Stimulated activated CD4-positive, alpha-beta T cell treated with anti-CD3 and anti-CD28 coated beads, Interleukin-15, amount 100 ng/mL, for 1 hour (primary cell): ENCODE measurements around the gene IGDCC3.
"Not testable (repeated sequence)": the region's sequence is repeated elsewhere in the genome, so short reads cannot be mapped to it uniquely, and the experiment has no call there.

ENCODE experiments used
- DNase-seq, 2 donors: peaks; one replicate each; pipeline ENCODE4 v3.0.0-alpha.2; 2020; ENCODE audit warnings: low read depth in 1 of 2, low spot score in 1 of 2

The IGDCC3 gene

GRCh38 chr15:65406424-65407000, 28.7 kb upstream of the IGDCC3 start:
- DNase-seq, result no peak

DNA sequence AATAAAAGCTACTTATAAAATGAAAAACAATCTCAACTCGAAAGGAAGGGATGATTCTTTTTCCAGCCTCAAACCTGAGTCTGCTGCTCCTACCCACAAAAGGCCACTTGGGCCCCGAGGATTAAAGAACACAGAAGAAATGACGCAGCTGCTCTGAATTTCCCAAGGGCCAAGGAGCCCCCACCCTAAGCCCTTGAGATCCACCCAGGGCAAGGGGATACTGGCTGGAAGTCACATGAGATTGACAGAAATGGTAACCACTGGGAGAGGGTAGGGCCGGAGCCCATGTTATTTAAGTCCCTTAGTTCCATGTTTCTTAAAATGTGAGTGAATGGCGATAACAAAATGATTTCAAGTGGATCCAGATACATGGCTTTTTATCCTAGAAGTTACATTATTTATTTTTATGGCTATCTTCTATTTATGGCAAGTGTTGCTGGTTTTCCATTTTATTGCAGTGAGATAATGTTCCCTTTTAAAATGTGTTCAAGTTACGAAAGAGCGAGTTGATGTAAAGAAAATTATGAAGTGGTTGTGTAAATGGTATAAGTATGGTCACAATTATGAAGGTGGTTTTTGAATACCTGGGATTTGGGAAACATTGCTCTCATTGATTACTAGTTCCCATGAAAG, 28.1 kb upstream of the IGDCC3 start:
- no peak for DNase-seq

DNA sequence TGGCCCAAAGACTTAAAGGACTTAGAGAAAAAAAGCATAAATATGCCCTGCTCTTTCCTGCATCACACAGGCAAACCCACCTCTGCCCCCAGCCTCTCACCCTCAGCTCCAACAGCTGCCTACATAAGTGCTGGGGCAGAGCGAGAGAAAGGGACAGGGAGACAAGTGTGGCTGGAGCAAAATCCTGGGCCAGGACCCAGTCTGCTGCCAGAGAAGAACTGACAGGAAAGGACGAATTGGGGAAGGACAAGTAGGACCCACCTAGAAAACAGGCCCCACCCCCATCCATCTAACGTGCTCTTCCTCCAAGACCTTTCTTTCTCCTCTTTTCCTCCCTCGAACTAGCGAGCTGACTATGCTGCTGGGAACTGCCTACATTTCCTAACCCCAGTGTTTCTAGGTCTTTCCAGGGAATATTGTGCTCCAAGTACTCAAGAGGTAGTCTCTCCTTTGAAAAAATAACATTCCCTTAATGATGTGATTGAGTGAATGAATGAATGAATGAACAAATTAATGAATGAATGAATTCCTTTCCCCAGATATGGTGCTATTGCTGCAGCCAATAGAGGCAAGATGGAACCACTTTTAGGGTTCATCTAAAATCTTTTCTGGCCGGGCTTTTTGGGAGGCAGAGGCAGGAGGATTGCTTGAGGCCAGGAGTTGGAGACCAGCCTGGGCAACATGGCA, 26.5 kb upstream of the IGDCC3 start:
- DNase-seq, result no peak

DNA sequence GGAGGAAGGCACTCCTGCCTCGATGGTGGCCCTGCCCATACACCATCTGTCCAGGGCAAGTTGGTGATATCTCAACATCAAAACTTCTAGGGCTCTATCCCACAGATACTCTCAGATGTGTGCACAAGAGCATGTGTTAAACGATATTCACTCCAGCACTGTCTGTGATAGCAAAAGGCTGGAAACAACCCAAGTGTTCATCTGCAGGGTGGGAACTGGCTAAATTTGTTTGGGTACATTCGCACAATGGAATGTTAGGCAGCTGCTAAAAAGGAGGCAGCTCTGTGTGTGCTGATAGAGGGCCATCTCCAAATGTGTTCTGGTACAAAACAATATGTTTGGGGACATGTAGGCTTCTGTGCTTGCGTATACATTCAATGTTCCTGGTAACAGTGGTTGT, 25.2 kb upstream of the IGDCC3 start:
- DNase-seq, result no peak

DNA sequence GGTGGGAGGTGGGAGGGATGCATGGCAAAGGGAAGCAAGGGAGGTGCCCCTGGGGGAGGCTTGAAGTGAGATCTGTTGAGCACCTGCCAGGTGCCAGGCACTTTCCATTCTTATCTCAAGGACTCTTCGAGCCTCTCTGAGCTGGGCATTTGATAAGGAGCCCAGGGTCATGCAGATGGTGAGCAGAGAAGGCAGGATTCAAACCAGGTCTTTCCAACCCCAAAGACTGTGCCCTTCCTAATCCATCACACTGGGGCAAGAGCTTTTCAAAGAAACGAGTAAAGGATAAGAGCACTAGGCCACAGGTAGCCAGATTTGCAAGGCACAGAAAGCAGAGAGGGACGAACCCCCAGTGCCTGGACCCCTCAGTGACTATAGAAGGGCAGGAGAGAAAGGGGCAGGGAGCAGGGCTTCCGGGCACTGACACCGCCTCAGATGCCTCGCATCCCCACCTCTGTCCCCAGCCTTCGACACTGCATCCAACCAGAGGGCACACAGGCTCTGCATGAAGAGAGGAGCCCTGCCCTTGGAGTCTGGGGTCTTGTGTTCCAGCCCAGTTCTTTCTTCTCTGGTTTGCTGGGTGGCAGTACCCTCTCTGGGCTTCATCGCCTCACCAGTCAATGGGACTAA, 23.9 kb upstream of the IGDCC3 start:
- no peak for DNase-seq

DNA sequence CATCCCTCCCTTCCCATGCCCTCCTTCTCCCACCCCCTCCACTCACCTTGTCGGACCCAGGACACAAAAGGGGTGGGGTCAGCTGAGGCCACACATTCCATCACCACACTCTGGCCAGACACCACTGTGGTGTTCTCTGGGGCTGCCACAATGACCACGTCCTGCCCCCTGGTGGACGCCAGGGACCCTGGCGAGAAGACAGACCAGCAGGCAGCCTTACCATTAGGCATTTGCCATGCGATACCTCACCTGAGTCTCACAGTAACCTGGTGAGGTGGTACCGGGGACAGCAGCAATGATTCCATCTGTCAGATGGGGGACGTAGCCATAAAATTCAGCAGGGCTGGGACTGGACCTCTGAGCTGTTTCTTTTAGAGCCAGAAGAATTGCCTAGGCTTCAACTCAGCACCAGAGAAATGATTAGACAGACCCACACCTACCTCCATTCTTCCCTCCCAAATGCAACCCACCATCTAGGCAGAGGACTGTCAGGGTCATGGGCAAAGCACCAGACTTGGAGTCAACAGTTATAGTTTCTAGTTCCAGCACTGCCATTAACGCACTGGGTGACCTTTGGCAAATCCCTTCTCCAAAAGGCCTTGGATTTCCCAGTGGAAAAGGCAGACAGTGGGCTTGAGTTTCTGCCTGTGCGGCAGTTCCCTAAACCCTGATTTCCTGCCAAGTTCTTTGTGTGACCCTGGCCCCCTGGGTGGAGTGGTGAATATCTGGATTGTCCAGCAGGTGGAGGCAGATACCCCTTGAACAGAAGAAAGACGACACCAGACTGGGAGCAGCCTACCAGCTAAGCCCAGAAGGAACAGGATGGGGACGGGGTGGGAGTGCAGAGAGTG, 23.2 kb upstream of the IGDCC3 start:
- peak in 1 of 2 donors; percentile 28 for DNase-seq

DNA sequence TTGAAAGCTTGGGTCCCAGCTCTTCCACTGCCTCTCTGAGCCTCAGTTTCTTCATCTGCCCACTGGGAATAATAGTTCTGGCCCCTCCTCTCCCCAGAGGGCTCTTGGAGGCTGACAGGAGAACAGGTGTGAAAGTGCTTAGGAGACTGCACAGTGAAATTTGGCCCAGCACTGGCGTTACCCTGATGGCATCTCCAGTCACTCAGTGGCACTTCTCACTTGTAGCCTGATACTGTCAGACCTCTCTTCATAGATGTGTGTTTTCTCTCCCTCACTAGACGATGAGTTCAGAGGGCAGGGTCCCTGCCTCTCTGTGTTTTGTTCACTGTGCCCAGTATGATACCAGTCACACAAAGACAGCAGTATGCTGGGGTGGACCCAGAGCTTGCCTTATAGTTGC, 22.2 kb upstream of the IGDCC3 start:
- no peak for DNase-seq

DNA sequence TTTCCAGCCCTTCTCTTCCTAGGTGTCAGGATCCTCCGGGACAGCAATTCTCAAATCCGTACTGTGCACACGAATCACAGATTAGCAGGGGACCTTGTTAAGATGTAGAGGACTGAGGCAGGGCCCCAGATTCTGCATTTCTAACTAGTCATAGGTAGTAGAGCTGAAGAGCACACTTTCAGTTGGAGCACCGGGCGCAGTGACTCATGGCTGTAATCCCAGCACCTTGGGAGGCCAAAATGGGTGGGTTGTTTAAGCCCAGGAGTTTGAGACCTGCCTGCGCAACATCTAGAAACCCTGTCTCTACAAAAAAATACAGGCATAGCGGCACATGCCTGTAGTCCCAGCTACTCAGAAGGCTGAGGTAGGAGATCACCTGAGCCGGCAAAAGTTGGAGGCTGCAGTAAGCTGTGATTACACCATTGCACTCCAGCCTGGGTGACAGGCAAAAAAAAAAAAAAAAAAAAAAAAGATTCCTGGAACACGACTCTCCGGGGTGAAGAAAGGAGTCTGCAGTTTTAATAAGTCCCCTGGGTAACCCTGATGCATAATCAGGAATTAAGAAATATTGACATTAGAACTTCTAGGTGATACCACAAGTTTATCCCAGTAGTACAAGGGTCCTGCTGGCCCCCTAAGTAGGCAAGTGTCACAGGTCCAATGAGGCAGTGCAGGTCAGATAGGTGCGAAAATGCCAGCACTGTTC, 21.4 kb upstream of the IGDCC3 start:
- no peak for DNase-seq

DNA sequence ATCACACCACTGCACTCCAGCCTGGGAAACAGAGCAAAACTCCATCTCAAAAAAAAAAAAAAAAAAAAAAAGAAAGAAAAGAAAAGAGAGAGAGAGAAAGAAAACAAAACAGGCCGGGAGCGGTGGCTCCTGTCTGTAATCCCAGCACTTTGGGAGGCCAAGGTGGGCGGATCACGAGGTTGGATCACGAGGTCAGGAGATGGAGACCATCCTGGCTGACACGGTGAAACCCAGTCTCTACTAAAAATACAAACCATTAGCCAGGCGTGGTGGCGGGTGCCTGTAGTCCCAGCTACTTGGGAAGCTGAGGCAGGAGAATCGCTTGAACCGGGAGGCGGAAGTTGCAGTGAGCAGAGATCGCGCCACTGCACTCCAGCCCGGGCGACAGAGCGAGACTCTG, 20.7 kb upstream of the IGDCC3 start:
- not testable (repeated sequence) for DNase-seq

GRCh38 chr15:65396965-65397317, 19.1 kb upstream of the IGDCC3 start:
- DNase-seq, result no peak

- DNase-seq, result no peak
Observed at GRCh38 chr15:65396283-65396964, 18.6 kb upstream of the IGDCC3 start.

DNA sequence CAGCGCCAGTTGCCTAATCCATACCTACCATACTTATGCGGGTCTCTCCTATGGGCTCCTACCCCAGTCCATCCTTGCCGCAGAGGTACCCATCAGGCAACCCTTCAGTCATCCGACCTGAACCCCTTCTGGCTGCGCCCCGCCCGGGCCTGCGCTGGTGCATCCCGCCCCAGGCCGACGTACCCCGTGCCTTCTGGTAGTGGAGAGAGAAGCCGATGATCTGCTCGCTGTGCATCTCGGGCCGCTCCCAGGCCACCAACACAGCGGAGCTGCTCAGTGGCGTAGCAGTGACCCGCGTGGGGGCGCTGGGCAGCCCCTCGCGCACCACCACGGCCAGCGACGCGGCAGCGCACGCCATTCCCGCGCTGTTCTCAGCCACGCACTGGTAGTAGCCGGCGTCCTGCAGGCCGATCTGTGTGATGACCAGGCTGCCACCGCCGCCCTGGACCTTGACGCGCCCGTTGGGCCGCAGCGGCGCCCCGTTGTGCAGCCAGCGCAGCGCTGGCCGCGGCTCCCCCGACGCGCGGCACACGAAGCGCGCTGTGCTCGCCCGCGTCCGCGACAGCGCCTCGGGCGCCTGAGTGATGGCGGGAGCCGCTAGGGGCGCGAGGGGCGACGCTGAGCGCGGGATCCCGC, 17.9 kb upstream of the IGDCC3 start:
- DNase-seq, result no peak

DNA sequence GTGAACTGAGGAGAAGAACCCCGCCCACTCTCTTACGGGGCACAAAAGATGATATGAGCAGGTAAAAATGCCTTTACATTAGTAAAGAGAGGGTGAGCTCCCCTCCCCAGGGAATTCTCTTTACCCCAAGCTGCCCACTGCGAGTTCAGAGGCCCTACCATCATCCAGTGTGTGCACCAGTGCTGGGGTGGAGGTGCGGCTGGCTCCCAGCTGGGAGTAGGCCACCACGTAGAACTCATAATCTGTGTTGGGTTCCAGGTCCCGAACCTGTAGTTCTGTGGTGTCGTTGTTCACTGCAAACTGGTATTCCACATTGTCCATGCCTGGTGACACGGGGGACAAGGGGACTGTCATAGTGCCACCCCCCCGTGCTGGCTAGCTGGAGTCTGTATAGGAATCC, 17.1 kb upstream of the IGDCC3 start:
- DNase-seq, result no peak

DNA sequence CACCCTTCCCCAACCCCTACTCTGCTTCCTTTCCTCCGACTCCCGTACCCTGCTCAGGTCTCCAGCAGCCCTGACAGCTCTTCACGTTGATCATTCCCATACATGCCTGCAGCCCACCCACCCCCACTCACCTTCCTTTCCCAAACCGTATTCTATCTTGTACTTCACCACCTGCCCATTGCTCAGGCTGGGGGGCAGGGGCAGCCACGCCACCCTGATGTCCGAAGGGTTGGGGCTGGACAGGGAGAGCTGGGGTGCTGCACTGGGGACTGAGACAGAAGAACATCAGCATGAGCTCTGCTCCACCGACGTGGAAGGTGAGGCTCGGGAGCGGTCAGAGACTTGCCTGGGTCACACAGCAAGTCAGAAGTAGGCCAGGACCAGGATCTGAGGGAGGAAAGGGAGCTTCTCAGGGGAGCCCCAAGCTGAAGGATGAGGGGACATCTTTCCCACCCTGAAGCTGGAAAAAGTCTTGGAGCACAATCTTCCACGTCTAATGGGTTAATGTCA, 16.5 kb upstream of the IGDCC3 start:
- DNase-seq, result no peak

DNA sequence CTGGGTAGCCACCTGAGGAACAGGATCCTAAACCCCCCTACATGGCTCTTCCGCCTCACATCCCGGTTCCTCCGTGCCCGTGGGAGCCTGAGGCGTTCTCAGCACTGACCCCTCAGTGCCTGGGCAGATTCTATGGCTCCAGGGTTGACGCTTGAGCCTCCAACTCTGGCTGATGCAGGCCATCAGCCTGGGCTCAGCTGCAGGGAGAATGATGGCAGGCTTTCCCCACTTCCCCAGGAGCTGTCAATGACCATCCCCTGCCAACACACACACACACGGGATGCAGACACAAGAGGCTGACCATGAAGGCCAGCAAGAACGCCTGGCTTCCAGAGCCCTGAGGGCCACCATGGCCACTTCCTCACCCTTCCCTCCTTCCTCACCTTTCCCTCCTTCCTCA, 15.8 kb upstream of the IGDCC3 start:
- DNase-seq, result no peak

GRCh38 chr15:65393091-65393490, 15.3 kb upstream of the IGDCC3 start:
- no peak for DNase-seq

DNA sequence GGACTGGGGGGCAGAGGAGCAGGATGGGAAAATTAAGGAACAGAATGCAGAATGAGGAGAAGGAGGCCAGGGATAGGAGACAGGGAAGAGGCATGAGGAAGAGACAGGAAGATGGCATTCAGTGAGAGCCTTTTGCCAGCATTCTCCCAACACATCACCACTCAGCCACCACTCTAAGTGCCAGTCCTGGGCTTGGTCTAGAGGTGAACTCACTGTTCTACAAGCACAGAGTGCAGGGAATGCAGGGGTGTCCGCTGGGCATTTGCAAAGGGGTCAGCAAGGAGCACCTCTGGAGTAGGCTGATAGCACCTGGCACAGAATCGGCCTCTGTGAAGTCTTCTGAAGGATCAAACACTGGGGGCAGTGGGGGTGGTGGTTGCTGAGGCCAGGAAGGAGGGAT, 14.6 kb upstream of the IGDCC3 start:
- no peak for DNase-seq

- DNase-seq, result no peak
Observed at GRCh38 chr15:65391732-65392131, 13.9 kb upstream of the IGDCC3 start.

DNA sequence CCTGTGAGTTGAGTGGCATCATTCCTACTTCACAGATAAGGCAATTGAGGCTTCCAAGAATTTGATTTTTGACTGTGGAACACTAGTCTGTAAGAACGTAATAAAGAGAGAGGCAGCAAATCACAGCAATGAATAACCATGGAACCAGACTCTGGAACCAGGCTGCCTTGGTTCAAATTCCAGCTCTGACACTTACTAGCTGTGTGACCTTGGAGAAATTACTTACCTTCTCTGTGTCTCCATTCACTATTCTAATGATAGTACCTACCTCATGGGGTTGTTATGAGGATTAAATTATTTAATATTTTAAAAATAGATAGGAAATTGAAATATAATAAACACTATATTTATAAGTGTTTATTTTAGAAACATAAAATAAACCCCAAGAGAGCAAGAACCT, 12.6 kb upstream of the IGDCC3 start:
- no peak for DNase-seq

GRCh38 chr15:65389226-65389625, 11.4 kb upstream of the IGDCC3 start:
- DNase-seq, result no peak
